OCI-LY3 (cell line): ENCODE measurements around the gene SPSB4.
A peak's percentile ranks its signal among the peaks of the same experiment; 100 is the strongest.

ENCODE experiments used
- H2AFZ ChIP-seq: fragments of 200-600, 300-600 bp; shearing (Covaris generic); 2 replicates; pipeline ENCODE4 v1.6.0; 2014; ENCODE audit warnings: antibody characterized with exemption, low read depth, low read length
- H3K27ac ChIP-seq: fragments of 200-600, 300-600 bp; sonication (generic); 2 replicates; pipeline ENCODE4 v1.5.1; 2014; ENCODE audit warnings: mild to moderate bottlenecking, low read length, moderate library complexity, mixed read lengths
- H3K27me3 ChIP-seq: fragments of 200-600, 300-600 bp; sonication (generic); 2 replicates; pipeline ENCODE4 v1.6.1; 2014; ENCODE audit warnings: low read depth, low read length, mixed read lengths
- H3K36me3 ChIP-seq: fragments of 200-600, 300-600 bp; sonication (generic); replicated peaks from 2 replicates; pipeline ENCODE3; 2014; ENCODE audit warnings: low read depth, low read length, mixed read lengths
- H3K4me1 ChIP-seq: fragments of 300-600, 200-600 bp; sonication (generic); 2 replicates; pipeline ENCODE4 v1.6.1; 2014; ENCODE audit warnings: low read length, mixed read lengths
- H3K4me2 ChIP-seq: fragments of 200-600, 300-600 bp; sonication (generic); 2 replicates; pipeline ENCODE4 v1.6.1; 2014; ENCODE audit warnings: low read length, mixed read lengths
- H3K4me3 ChIP-seq: fragments of 300-600, 200-600 bp; sonication (generic); 2 replicates; pipeline ENCODE4 v1.5.1; 2014; ENCODE audit warnings: antibody characterized with exemption, mild to moderate bottlenecking, low read length, moderate library complexity
- H3K79me2 ChIP-seq: fragments of 300-600, 200-600 bp; shearing (Covaris generic); 2 replicates; pipeline ENCODE4 v1.6.1; 2014; ENCODE audit warnings: mild to moderate bottlenecking, low read length, mixed read lengths
- H3K9ac ChIP-seq: fragments of 300-600, 200-600 bp; shearing (Covaris generic); 2 replicates; pipeline ENCODE4 v1.6.0; 2014; ENCODE audit warnings: mild to moderate bottlenecking, low read length, moderate library complexity
- H3K9me3 ChIP-seq: fragments of 200-600, 300-600 bp; shearing (Covaris generic); 2 replicates; pipeline ENCODE4 v1.6.1; 2014; ENCODE audit warnings: low read length, mixed read lengths; ENCODE audit not compliant: insufficient read depth
- H4K20me1 ChIP-seq: fragments of 200-600, 300-600 bp; sonication (generic); 2 replicates; pipeline ENCODE4 v1.6.1; 2016; ENCODE audit warnings: low read length, mixed read lengths; ENCODE audit not compliant: insufficient read depth
- EZH2phosphoT487 ChIP-seq: fragments of 200-600 bp; shearing (Covaris generic); IDR thresholded peaks from 2 replicates; pipeline ENCODE4 v1.6.1; 2018; ENCODE audit warnings: antibody characterized with exemption, mixed run types, low read depth
- TF ChIP-seq, protein P1 (sequence below): fragments of 200-600, 300-600 bp; sonication (generic); IDR thresholded peaks from 2 replicates; pipeline ENCODE4 v1.5.1; 2014; ENCODE audit warnings: antibody characterized with exemption, low read length, low read depth

Gene SPSB4

DNA sequence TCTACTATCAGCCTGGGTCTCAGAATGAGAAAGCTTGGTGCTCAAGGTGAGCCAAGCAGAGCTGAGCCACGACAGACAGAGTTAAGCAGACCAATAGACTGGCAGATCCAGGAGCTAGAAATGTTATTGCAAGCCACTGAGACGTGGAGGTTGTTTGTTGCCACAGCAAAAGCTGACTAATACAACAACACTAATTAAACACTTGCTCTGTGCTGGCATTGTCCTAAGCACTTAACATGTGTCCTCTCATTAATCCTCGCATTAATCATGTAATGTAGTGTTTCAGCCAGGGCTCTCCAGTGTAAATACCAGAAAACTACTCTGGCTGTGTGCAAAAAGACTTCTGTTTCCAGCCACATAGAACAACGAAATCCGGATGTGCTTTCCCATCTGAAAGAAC is 11.6 kb upstream of the SPSB4 start:
- no peaks in the 10 kb centered on the region for H3K36me3 ChIP-seq
- TF ChIP-seq, protein P1, sequence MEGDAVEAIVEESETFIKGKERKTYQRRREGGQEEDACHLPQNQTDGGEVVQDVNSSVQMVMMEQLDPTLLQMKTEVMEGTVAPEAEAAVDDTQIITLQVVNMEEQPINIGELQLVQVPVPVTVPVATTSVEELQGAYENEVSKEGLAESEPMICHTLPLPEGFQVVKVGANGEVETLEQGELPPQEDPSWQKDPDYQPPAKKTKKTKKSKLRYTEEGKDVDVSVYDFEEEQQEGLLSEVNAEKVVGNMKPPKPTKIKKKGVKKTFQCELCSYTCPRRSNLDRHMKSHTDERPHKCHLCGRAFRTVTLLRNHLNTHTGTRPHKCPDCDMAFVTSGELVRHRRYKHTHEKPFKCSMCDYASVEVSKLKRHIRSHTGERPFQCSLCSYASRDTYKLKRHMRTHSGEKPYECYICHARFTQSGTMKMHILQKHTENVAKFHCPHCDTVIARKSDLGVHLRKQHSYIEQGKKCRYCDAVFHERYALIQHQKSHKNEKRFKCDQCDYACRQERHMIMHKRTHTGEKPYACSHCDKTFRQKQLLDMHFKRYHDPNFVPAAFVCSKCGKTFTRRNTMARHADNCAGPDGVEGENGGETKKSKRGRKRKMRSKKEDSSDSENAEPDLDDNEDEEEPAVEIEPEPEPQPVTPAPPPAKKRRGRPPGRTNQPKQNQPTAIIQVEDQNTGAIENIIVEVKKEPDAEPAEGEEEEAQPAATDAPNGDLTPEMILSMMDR = no peak
- no peak for TF ChIP-seq EZH2phosphoT487
- H3K27ac ChIP-seq = no peak overlapping the region
- H3K4me3 ChIP-seq = no peak overlapping the region
- peaks cover 17% of the 10 kb centered on the region for H3K27me3 ChIP-seq
- no peaks in the 10 kb centered on the region for H4K20me1 ChIP-seq
- H2AFZ ChIP-seq = no peak overlapping the region
- H3K79me2 ChIP-seq = no peaks in the 10 kb centered on the region
- no peak overlapping the region for H3K4me2 ChIP-seq
- H3K9me3 ChIP-seq = no peaks in the 10 kb centered on the region
- peaks cover under 1% of the 10 kb centered on the region; the same call in 1 of the 2 replicates for H3K4me1 ChIP-seq
- H3K9ac ChIP-seq = no peak overlapping the region

DNA sequence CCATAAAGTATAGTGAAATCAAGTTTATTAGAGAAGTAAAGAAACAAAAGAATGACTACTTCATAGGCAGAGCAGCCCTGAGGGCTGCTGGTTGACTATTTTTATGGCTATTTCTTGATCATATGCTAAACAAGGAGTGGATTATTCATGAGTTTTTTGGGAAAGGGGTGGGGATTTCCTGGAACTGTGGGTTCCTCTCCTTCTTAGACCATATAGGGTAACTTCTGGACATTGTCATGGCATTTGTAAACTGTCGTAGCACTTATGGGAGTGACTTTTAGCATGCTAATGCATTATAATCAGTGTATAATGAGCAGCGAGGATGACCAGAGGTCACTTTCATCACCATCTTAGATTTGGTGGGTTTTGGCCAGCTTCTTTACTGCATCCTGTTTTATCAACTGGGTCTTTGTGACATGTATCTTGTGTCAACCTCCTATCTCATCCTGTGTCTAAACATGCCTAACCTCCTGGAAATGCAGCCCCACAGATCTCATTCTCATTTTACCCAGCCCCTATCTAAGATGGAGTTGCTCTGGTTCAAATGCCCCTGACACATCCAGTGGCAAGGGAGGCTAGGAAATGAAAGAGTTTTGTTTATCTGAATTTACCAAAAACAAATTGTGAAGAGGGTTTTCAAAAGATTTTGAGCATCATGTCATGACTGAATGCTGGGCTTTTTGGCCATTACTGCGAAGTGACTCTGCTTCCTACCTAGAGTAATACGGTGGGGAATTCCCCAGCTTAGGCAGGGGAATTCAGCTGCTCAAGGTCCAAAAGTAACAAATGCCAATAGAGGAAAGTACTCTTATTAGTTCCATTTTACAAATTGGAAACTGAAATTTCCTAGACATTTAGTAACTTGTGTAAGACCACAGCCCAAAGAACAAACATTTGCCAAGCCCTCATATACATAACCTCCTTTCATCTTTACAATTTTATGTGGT is 6.2 kb upstream of the SPSB4 start:
- TF ChIP-seq, protein P1 = no peak
- no peak for TF ChIP-seq EZH2phosphoT487
- Histone ChIP-seq H3K27ac (no peak overlapping the region), H3K9me3 (no peaks in the 10 kb centered on the region), H3K4me3 (no peak overlapping the region), H3K79me2 (no peaks in the 10 kb centered on the region), H3K4me1 (peaks cover 13% of the 10 kb centered on the region), H3K27me3 (peaks cover 28% of the 10 kb centered on the region), H3K9ac (no peak overlapping the region), H2AFZ (no peak overlapping the region), H3K4me2 (peak overlapping the region; percentile 6; the same call in 1 of the 2 replicates), H4K20me1 (no peaks in the 10 kb centered on the region), H3K36me3 (no peaks in the 10 kb centered on the region)

DNA sequence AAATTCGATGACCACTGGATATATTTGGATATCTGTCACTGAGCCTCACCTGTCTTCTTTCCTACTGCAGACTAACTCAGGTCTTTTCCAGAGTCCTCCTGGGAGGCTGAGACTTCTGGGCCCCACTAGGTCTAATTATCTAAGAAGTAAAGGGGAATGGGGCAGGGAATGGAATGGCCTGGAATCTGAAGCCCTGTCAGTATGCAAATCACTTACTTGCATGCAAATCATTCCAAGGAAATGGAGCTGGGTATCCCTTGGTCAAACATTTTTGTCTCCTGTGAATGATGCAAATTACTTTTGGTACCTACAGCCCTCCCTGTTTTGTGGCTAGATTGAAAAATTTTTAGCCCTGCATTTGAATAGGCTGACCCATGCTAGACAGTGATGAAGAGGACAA is 5.3 kb upstream of the SPSB4 start:
- Histone ChIP-seq H3K9ac (no peak overlapping the region), H3K27me3 (peaks cover 27% of the 10 kb centered on the region), H3K27ac (no peak overlapping the region), H3K9me3 (no peaks in the 10 kb centered on the region), H3K4me2 (no peak overlapping the region), H3K4me1 (peaks cover 13% of the 10 kb centered on the region), H4K20me1 (no peaks in the 10 kb centered on the region), H2AFZ (no peak overlapping the region), H3K36me3 (no peaks in the 10 kb centered on the region), H3K79me2 (no peaks in the 10 kb centered on the region), H3K4me3 (no peak overlapping the region)
- TF ChIP-seq EZH2phosphoT487 = no peak
- TF ChIP-seq, protein P1 = no peak

DNA sequence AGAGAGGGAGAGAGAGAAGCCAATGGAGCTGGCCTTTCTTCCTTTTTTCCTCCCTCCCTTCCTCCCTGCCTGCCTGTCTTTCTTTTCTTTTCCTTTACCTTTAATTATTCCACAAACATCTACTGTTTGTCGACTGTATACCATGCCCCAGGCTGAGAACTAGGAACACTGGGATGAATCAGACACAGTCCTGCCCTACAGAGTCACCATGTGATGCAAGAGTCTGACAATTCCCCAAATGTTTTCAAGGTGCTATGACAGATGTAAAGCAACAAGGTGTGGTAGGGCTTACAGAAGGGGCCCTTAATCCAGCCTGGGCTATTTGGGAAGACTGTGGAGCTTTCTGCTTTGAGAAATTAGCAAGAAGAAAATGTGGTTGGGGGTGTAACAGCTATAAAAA is 4.0 kb upstream of the SPSB4 start:
- Histone ChIP-seq H3K4me3 (no peak overlapping the region), H3K36me3 (no peaks in the 10 kb centered on the region), H3K9me3 (no peaks in the 10 kb centered on the region), H4K20me1 (no peaks in the 10 kb centered on the region), H3K27me3 (peaks cover 17% of the 10 kb centered on the region; the same call in 1 of the 2 replicates), H3K4me1 (peaks cover 13% of the 10 kb centered on the region), H3K27ac (no peak overlapping the region), H3K4me2 (no peak overlapping the region), H3K9ac (no peak overlapping the region), H3K79me2 (no peaks in the 10 kb centered on the region), H2AFZ (no peak overlapping the region)
- TF ChIP-seq, protein P1 = no peak
- no peak for TF ChIP-seq EZH2phosphoT487
